Ascending aorta (tissue), 2 donors: Measurements from ENCODE around the gene CNTNAP2. TPM values are rescaled to one million over a fixed set of nuclear protein-coding genes. Genes with fewer than 3 reads are reported as not detected.

Experiments used
- DNase-seq, 2 donors: peaks; one replicate each; pipeline ENCODE4 v3.0.0-alpha.2; 2019; ENCODE audit warnings: low spot score in 2 of 2
- H3K27ac ChIP-seq, 2 donors: fragments of 200-600 bp; sonication (generic); one replicate each; pipeline ENCODE4 v1.5.1; 2016 to 2017; ENCODE audit warnings: mild to moderate bottlenecking in 1 of 2
- H3K27me3 ChIP-seq: fragments of 200-600 bp; sonication (generic); one replicate; pipeline ENCODE4 v1.5.1; 2017
- H3K36me3 ChIP-seq, 2 donors: fragments of 200-600 bp; sonication (generic); one replicate each; pipeline ENCODE4 v1.5.1; 2016
- H3K4me1 ChIP-seq, 2 donors: fragments of 200-600 bp; sonication (generic); one replicate each; pipeline ENCODE4 v1.5.1; 2016 to 2017; ENCODE audit warnings: mild to moderate bottlenecking in 1 of 2
- H3K4me3 ChIP-seq, 2 donors: fragments of 200-600 bp; sonication (generic); one replicate each; pipeline ENCODE4 v1.5.1; 2016 to 2017; ENCODE audit warnings: mild to moderate bottlenecking in 1 of 2
- H3K9me3 ChIP-seq, 2 donors: fragments of 200-600 bp; sonication (generic); one replicate each; pipeline ENCODE4 v1.5.1; 2016
- intact Hi-C: fragments of 100-400 bp; cut with DNase I; formaldehyde crosslinking; loops from one replicate; pipeline ENCODE4 v1.15.1; 2023
- total RNA-seq: library from RNA; depleted of rRNA; stranded (reverse); fragments of >200 nt; gene quantifications from one replicate; pipeline ENCODE4 v1.1.0, GENCODE V29; 2016
- TF ChIP-seq, protein P1 (sequence below), 3 experiments: fragments of 200-600 bp in 2 of 3; fragments of 450-650 bp in 1 of 3; sonication (generic) in 2 of 3; IDR thresholded peaks; one replicate each; pipeline ENCODE4 v1.5.1; 2016 to 2019; ENCODE audit warnings: antibody characterized with exemption in 3 of 3, mild to moderate bottlenecking in 1 of 3, moderate library complexity in 1 of 3

The CNTNAP2 gene
- total RNA-seq, 1 donor from 2014 or later: not detected

DNA sequence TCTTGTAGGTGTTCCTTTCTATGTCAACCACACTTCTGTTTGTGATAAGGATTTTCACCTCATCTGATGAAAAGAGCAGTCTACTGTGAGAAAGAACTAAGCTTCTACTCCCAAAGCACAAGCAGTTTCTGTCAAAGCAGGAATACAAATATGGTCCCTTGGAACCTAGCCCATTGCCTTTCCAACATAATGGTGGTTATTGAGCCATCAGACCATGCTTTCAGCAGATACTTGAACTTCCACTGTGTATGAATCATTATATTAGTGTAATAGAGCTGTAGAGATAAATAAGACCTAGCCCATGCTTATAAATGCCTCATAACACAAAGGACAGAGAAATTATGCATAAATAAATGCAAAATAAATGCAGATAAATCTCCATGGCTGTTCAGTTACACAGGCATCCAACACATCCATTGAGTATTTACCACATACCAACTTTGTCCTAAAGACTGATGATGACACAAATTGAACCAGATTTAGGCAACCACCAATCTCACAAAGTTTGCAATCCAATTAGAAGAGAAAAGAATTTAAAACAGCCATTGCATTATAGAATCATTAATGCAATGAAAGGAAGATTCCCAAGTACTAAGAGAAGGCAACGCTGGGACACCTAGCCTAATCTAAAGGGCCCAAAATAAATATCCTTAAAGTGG lies 1744.6 kb downstream of the CNTNAP2 start:
- no peak overlapping the region for H3K27ac ChIP-seq
- H3K9me3 ChIP-seq: no peaks in the 10 kb centered on the region
- no peaks in the 10 kb centered on the region for H3K27me3 ChIP-seq
- no peaks in the 10 kb centered on the region for H3K36me3 ChIP-seq
- no peak overlapping the region for H3K4me3 ChIP-seq
- H3K4me1 ChIP-seq: no peaks in the 10 kb centered on the region
- intact Hi-C loops: no loop called here
- TF ChIP-seq, protein P1, sequence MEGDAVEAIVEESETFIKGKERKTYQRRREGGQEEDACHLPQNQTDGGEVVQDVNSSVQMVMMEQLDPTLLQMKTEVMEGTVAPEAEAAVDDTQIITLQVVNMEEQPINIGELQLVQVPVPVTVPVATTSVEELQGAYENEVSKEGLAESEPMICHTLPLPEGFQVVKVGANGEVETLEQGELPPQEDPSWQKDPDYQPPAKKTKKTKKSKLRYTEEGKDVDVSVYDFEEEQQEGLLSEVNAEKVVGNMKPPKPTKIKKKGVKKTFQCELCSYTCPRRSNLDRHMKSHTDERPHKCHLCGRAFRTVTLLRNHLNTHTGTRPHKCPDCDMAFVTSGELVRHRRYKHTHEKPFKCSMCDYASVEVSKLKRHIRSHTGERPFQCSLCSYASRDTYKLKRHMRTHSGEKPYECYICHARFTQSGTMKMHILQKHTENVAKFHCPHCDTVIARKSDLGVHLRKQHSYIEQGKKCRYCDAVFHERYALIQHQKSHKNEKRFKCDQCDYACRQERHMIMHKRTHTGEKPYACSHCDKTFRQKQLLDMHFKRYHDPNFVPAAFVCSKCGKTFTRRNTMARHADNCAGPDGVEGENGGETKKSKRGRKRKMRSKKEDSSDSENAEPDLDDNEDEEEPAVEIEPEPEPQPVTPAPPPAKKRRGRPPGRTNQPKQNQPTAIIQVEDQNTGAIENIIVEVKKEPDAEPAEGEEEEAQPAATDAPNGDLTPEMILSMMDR (IDR thresholded peaks at IDR 0.05): no peak
- DNase-seq: no peak

DNA sequence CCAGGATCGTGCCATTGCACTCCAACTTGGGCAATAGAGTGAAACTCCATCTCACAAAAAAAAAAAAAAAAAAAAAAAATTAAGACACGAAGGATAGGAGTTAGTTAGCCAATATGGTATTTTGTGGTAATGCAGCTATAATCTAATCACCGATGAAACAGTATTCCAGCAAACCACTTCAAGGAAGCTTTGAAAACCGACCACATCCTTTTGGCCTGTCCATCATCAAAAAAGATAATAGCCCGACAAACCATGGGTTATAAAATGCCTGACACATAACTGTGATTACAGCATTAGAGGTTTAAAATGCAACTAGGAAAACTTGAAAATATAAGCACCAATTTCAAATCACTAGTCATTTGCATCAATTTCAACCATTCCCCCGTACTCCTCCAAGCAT lies 1745.3 kb downstream of the CNTNAP2 start:
- Histone ChIP-seq H3K9me3 (no peaks in the 10 kb centered on the region), H3K4me1 (no peaks in the 10 kb centered on the region), H3K36me3 (no peaks in the 10 kb centered on the region), H3K4me3 (no peak overlapping the region), H3K27me3 (no peaks in the 10 kb centered on the region), H3K27ac (no peak overlapping the region)
- TF ChIP-seq, protein P1 (IDR thresholded peaks at IDR 0.05): no peak
- intact Hi-C loops: no loop called here
- no peak for DNase-seq

DNA sequence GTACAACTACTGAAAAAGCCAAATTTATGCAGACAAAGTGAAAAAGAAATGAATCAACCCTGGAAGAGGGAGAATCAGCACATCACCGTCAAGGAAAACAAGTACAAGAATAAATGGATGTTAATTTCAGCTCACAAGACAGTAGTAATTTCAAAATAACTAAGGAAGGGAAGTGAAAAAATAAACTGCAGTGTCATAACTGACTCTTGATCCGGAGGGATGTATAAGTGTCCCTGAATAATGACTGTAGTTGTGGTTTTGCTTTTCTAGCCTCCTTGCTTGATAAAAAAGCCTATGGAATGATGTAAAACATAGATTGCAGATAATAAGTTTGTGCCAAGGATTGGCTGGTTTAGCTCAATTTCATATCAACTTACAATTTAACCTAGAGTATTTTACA lies 1752.9 kb downstream of the CNTNAP2 start:
- no peak for DNase-seq
- Histone ChIP-seq H3K4me3 (no peak overlapping the region), H3K9me3 (no peaks in the 10 kb centered on the region), H3K36me3 (no peaks in the 10 kb centered on the region), H3K27ac (no peak overlapping the region), H3K4me1 (no peaks in the 10 kb centered on the region), H3K27me3 (no peaks in the 10 kb centered on the region)
- intact Hi-C loops: no loop called here
- TF ChIP-seq, protein P1 (IDR thresholded peaks at IDR 0.05): no peak

- Histone ChIP-seq H3K27ac (no peak overlapping the region), H3K9me3 (no peaks in the 10 kb centered on the region), H3K36me3 (no peaks in the 10 kb centered on the region), H3K27me3 (no peaks in the 10 kb centered on the region), H3K4me1 (no peaks in the 10 kb centered on the region), H3K4me3 (no peak overlapping the region)
- intact Hi-C loops: no loop called here
- TF ChIP-seq, protein P1 (IDR thresholded peaks at IDR 0.05): no peak
- no peak for DNase-seq
Observed at GRCh38 chr7:147878912-147879661, 1762.5 kb downstream of the CNTNAP2 start.

- Histone ChIP-seq H3K27me3 (no peaks in the 10 kb centered on the region), H3K9me3 (no peaks in the 10 kb centered on the region), H3K4me3 (no peak overlapping the region), H3K27ac (no peak overlapping the region), H3K4me1 (no peaks in the 10 kb centered on the region), H3K36me3 (no peaks in the 10 kb centered on the region)
- DNase-seq: no peak
- TF ChIP-seq, protein P1 (IDR thresholded peaks at IDR 0.05): no peak
- intact Hi-C loops: no loop called here
Observed at GRCh38 chr7:147885869-147886268, 1769.3 kb downstream of the CNTNAP2 start.
